Measurements from ENCODE around the gene DNAI4. TPM values are rescaled to one million over a fixed set of nuclear protein-coding genes. Genes with fewer than 3 reads are reported as not detected.

The DNAI4 gene
- total RNA-seq, 1 donor from 2014 or later, result 10.3 TPM

- Histone ChIP-seq H3K27me3 (no peaks in the 10 kb centered on the region), H3K36me3 (no peaks in the 10 kb centered on the region), H3K27ac (no peak overlapping the region), H3K4me1 (no peaks in the 10 kb centered on the region), H3K4me3 (no peak overlapping the region), H3K9me3 (no peaks in the 10 kb centered on the region)
- DNase-seq (ENCODE audit: extremely low spot score in 2 of 2), result no peak
- TF ChIP-seq, protein P1, sequence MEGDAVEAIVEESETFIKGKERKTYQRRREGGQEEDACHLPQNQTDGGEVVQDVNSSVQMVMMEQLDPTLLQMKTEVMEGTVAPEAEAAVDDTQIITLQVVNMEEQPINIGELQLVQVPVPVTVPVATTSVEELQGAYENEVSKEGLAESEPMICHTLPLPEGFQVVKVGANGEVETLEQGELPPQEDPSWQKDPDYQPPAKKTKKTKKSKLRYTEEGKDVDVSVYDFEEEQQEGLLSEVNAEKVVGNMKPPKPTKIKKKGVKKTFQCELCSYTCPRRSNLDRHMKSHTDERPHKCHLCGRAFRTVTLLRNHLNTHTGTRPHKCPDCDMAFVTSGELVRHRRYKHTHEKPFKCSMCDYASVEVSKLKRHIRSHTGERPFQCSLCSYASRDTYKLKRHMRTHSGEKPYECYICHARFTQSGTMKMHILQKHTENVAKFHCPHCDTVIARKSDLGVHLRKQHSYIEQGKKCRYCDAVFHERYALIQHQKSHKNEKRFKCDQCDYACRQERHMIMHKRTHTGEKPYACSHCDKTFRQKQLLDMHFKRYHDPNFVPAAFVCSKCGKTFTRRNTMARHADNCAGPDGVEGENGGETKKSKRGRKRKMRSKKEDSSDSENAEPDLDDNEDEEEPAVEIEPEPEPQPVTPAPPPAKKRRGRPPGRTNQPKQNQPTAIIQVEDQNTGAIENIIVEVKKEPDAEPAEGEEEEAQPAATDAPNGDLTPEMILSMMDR (IDR thresholded peaks at IDR 0.05), result no peak
- TF ChIP-seq POLR2AphosphoS5 (IDR thresholded peaks at IDR 0.05; ENCODE audit: insufficient read depth in 1 of 2, low read depth in 1 of 2) (no peak), POLR2A (IDR thresholded peaks at IDR 0.05) (no peak)
- intact Hi-C loops (cut with DNase I), result no loop called here
Observed at GRCh38 chr1:66770694-66771093, 154.0 kb downstream of the DNAI4 start.

GRCh38 chr1:66770240-66770639 lies 154.4 kb downstream of the DNAI4 start:
- TF ChIP-seq POLR2A (IDR thresholded peaks at IDR 0.05) (no peak), POLR2AphosphoS5 (IDR thresholded peaks at IDR 0.05; ENCODE audit: insufficient read depth in 1 of 2, low read depth in 1 of 2) (no peak)
- TF ChIP-seq, protein P1 (IDR thresholded peaks at IDR 0.05), result no peak
- Histone ChIP-seq H3K36me3 (no peaks in the 10 kb centered on the region), H3K27me3 (no peaks in the 10 kb centered on the region), H3K4me3 (no peak overlapping the region), H3K9me3 (no peaks in the 10 kb centered on the region), H3K4me1 (no peaks in the 10 kb centered on the region), H3K27ac (no peak overlapping the region)
- intact Hi-C loops (cut with DNase I), result no loop called here
- DNase-seq (ENCODE audit: extremely low spot score in 2 of 2), result no peak

DNA sequence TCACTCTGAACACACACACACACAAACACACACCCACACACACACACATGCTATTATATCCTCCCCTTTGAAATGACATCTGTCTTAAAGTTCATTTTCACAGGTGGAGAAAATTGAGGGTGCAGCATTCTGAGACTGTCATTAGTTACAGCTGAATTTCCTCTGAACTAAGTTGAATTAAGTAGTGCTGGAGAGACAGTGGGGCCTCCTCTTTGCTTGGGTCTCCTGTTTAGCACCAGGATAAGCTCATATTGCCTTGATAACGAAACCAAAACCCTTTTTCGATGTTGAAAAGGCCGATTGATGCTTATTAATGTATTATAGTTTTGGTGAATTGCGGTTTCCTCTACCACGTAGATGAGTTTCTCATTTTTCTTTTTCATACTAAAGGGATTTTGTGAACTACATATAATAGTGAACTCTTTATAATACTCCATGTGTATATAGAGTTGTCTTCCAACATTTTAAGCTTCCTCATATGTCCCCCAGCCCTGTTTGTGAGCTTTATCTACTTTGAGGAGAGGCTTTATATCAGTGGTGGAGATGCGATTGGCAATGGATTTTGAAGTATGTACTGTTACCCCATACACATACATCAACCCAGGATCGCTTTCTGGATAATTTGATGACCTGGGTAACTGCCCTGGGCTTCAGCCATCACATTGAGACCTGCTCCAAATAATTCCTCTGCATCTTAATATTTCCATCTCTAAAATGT lies 155.0 kb downstream of the DNAI4 start:
- H3K4me1 ChIP-seq, result no peaks in the 10 kb centered on the region
- intact Hi-C loops (cut with DNase I), result no loop called here

DNA sequence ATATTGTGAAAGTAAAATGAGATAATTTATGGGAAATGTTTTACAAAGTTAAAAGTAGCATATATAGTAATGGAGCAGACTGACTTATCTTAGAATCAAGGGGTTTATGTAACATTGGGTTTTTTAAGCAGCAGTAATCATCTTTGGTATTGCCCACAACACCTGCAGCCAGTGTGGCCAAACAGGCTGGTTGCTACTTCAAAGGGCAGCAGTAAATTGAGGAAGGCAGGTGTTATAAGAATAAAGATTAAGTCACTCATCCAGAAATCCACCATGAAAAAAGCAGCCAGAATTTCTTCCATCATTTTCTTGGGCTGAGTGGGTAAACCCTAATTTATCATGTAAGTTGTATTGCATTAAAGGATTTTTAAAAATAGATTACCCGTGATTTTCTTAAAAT lies 155.7 kb downstream of the DNAI4 start:
- no peak overlapping the region for H3K27ac ChIP-seq
- no peaks in the 10 kb centered on the region for H3K36me3 ChIP-seq
- DNase-seq (ENCODE audit: extremely low spot score in 2 of 2), result no peak
- H3K4me1 ChIP-seq, result no peaks in the 10 kb centered on the region
- no peak overlapping the region for H3K4me3 ChIP-seq
- H3K27me3 ChIP-seq, result no peaks in the 10 kb centered on the region
- TF ChIP-seq, protein P1 (IDR thresholded peaks at IDR 0.05), result no peak
- TF ChIP-seq POLR2A (IDR thresholded peaks at IDR 0.05) (no peak), POLR2AphosphoS5 (IDR thresholded peaks at IDR 0.05; ENCODE audit: insufficient read depth in 1 of 2, low read depth in 1 of 2) (no peak)
- no peaks in the 10 kb centered on the region for H3K9me3 ChIP-seq
- intact Hi-C loops (cut with DNase I), result no loop called here

More for the DNA sequence above, 155.0 kb downstream of the DNAI4 start:
- H3K4me3 ChIP-seq, result no peak overlapping the region
- H3K9me3 ChIP-seq, result no peaks in the 10 kb centered on the region
- no peak for DNase-seq (ENCODE audit: extremely low spot score in 2 of 2)
- TF ChIP-seq POLR2A (IDR thresholded peaks at IDR 0.05), result no peak
- TF ChIP-seq, protein P1 (IDR thresholded peaks at IDR 0.05), result no peak
- no peak for TF ChIP-seq POLR2AphosphoS5 (IDR thresholded peaks at IDR 0.05; ENCODE audit: insufficient read depth in 1 of 2, low read depth in 1 of 2)
- no peak overlapping the region for H3K27ac ChIP-seq
- no peaks in the 10 kb centered on the region for H3K36me3 ChIP-seq
- no peaks in the 10 kb centered on the region for H3K27me3 ChIP-seq

- Histone ChIP-seq H3K27me3 (no peaks in the 10 kb centered on the region), H3K4me3 (no peak overlapping the region), H3K9me3 (no peaks in the 10 kb centered on the region), H3K27ac (no peak overlapping the region), H3K4me1 (no peaks in the 10 kb centered on the region), H3K36me3 (no peaks in the 10 kb centered on the region)
- intact Hi-C loops (cut with DNase I), result no loop called here
- no peak for DNase-seq (ENCODE audit: extremely low spot score in 2 of 2)
- TF ChIP-seq POLR2A (IDR thresholded peaks at IDR 0.05) (no peak), POLR2AphosphoS5 (IDR thresholded peaks at IDR 0.05; ENCODE audit: insufficient read depth in 1 of 2, low read depth in 1 of 2) (no peak)
- TF ChIP-seq, protein P1 (IDR thresholded peaks at IDR 0.05), result no peak
Observed at GRCh38 chr1:66767626-66768025, 157.0 kb downstream of the DNAI4 start.
